ENCODE results near the gene MXD1. TPM values are rescaled to one million over a fixed set of nuclear protein-coding genes. Genes with fewer than 3 reads are reported as not detected.
"Not testable (repeated sequence)": the region's sequence is repeated elsewhere in the genome, so short reads cannot be mapped to it uniquely, and the experiment has no call there.

MXD1 gene
- total RNA-seq, 1 donor from 2014 or later = 10.9 TPM

DNA sequence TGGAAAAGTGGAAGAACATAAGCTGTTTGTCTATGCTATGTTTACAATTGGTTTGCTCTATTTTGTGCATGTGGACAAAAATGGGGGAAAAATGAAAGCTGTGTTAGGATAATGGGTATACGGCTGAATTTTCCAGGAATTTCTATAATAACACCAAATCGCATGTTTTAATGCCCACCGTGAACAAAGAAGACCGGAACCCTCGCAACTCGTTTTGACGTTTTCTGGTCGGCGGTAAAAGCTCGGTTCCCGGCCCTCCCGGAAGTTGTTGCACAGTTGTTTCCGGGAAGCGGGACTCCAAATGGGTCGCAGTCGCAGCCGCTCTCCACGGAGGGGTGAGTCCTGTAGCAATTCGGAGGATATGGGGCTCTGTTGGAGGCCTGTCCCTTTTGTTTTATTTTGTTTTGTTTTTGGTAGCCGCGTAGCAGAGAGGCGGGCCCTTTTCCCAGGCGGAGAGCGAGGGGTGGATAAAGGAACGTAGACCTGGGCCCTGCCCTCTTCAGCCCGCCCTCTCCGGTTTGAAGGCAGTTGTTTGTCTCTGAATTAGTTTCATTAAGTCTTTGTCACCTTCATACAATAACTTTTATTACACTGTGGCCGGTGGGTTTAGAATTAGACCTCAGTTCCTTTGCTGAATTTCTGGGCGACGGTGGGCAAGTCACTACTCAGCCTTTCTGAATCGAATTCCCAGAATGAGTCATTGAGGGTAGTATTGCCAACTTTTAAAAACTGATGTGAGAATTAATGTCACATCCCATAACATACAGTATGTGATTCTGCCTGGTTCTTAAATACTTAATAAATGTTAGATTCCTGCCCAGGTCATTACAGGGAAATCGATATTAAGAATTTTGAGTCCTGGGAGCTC is 21.0 kb upstream of the MXD1 start, which contains the start of gene SNRNP27:
Gene SNRNP27, plus strand, starts transcription at position 273 of the 868 bp plus-strand sequence. Its CDS starts 29 bp downstream, at position 302.
- ATAC-seq (ENCODE audit: low read depth) (peak; percentile 88), DNase-seq (peak; percentile 69)
- no peaks in the 10 kb centered on the region for H3K9me3 Mint-ChIP-seq
- no peak for TF ChIP-seq CTCF (IDR thresholded peaks at IDR 0.05)
- no peaks in the 10 kb centered on the region for H3K27me3 Mint-ChIP-seq
- H3K36me3 Mint-ChIP-seq (ENCODE audit: low read depth) = peaks cover 47% of the 10 kb centered on the region
- intact Hi-C loops (cut with micrococcal nuclease) = loop anchor here (1.0 to 5.0 kb wide), 8 partner anchors 8 to 1083 kb away; partner anchors contain the start of genes AAK1, ANKRD53, FAM136A and GFPT1
- H3K4me1 Mint-ChIP-seq = peaks cover 43% of the 10 kb centered on the region
- H3K27ac Mint-ChIP-seq = peak within 1 kb of the TSS; percentile 98
- ChIA-PET POLR2A (interaction anchor here (0.5 to 3.4 kb wide), 14 partner anchors 8 to 457 kb away, joined by 3 to 30 read pairs (median 4); partner anchors contain the start of genes C2orf42, MXD1, NFU1 and PCYOX1), CTCF (interaction anchor here (0.9 to 1.0 kb wide), 3 partner anchors 18 to 169 kb away, joined by 3 read pairs; partner anchors contain the start of gene MXD1)
- H3K4me3 Mint-ChIP-seq = peak within 1 kb of the TSS; percentile 100

DNA sequence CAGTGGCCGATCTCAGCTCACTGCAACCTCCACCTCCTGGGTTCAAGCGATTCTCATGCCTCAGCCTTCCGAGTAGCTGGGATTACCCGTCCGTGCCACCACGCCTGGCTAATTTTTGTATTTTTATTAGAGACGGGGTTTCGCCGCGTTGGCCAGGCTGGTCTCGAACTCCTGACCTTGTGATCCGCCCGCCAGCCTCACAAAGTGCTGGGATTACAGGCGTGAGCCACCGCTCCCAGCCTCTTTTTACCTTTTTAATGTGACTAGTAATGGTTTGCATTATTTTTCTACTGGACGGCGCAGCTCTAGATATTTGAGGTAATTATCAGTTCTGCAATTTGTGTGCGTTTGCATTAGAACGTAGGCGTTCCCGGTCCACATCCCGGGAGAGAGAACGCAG is 20.2 kb upstream of the MXD1 start:
- not testable (repeated sequence) for ATAC-seq (ENCODE audit: low read depth); H3K27me3 Mint-ChIP-seq; DNase-seq; H3K9me3 Mint-ChIP-seq; H3K27ac Mint-ChIP-seq
- intact Hi-C loops (cut with micrococcal nuclease) = loop anchor here (1.0 to 5.0 kb wide), 7 partner anchors 20 to 1083 kb away; partner anchors contain the start of genes AAK1, ANKRD53, FAM136A and GFPT1
- Mint-ChIP-seq H3K4me1 (peaks cover 44% of the 10 kb centered on the region), H3K4me3 (peak overlapping the region; percentile 100), H3K36me3 (ENCODE audit: low read depth) (peaks cover 53% of the 10 kb centered on the region)
- ChIA-PET POLR2A (interaction anchor here (2.4 to 3.4 kb wide), 3 partner anchors 20 to 399 kb away, joined by 13 to 30 read pairs (median 14); partner anchors contain the start of genes MXD1 and SNRPG), CTCF (interaction anchor here (1.0 kb wide), 1 partner anchor 170 kb away, joined by 3 read pairs; no protein-coding TSS in a partner anchor)

GRCh38 chr2:69902213-69902922 is 12.5 kb upstream of the MXD1 start:
- peak; percentile 79 for ATAC-seq (ENCODE audit: low read depth)
- TF ChIP-seq CTCF (IDR thresholded peaks at IDR 0.05) = no peak
- DNase-seq = no peak
- H3K9me3 Mint-ChIP-seq = no peaks in the 10 kb centered on the region
- POLR2A ChIA-PET = interaction anchor here (1.2 to 1.5 kb wide), 2 partner anchors 9 to 12 kb away, joined by 3 read pairs; partner anchors contain the start of genes MXD1 and SNRNP27
- H3K4me3 Mint-ChIP-seq = peak overlapping the region; percentile 76
- H3K36me3 Mint-ChIP-seq (ENCODE audit: low read depth) = peaks cover 70% of the 10 kb centered on the region
- H3K4me1 Mint-ChIP-seq = peaks cover 41% of the 10 kb centered on the region
- no peaks in the 10 kb centered on the region for H3K27me3 Mint-ChIP-seq
- intact Hi-C loops (cut with micrococcal nuclease) = loop anchor here (1.0 to 5.0 kb wide), 3 partner anchors 9 to 40 kb away; partner anchors contain the start of gene SNRNP27
- peak overlapping the region; percentile 92 for H3K27ac Mint-ChIP-seq
- CTCF ChIA-PET = no interaction called here

- DNase-seq = no peak
- Mint-ChIP-seq H3K27ac (no peak overlapping the region), H3K4me1 (peaks cover 13% of the 10 kb centered on the region), H3K9me3 (no peaks in the 10 kb centered on the region), H3K27me3 (no peaks in the 10 kb centered on the region), H3K36me3 (ENCODE audit: low read depth) (peaks cover 59% of the 10 kb centered on the region), H3K4me3 (no peak overlapping the region)
- CTCF ChIA-PET = no interaction called here
- TF ChIP-seq CTCF (IDR thresholded peaks at IDR 0.05) = no peak
- no peak for ATAC-seq (ENCODE audit: low read depth)
- POLR2A ChIA-PET = interaction anchor here (0.6 to 1.2 kb wide), 4 partner anchors 227 to 386 kb away, joined by 3 to 12 read pairs (median 5); no protein-coding TSS in a partner anchor
- intact Hi-C loops (cut with micrococcal nuclease) = no loop called here
Observed at GRCh38 chr2:69907216-69907615, 7.7 kb upstream of the MXD1 start.

DNA sequence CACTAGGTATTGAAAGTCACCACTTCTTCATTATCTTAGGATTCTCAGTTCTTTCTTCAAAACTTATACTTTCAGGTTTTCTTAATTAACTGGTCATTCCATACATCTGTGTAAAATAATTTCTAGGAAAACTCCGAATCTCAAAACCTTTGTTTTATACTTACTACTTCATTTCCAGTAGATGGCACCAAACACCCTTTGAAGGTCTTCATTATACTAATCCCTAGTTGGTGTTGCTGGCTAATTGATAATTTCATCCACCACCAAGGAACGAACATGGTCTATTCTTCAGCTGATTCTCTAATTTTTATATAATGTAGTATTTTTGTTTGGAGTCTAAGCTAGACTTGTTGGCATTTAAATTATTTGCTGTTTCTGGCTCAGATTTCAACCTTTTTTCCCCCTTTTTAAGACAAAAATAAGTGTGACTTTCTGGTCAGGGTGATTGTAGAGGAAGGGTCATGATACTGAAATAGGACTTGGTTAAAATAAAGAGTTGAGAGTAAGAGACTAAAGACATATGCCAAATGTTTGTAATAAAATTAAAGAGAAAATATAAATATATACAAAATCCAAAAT is 2.8 kb upstream of the MXD1 start:
- Mint-ChIP-seq H3K27me3 (no peaks in the 10 kb centered on the region), H3K4me1 (peaks cover 27% of the 10 kb centered on the region), H3K36me3 (ENCODE audit: low read depth) (peaks cover 39% of the 10 kb centered on the region), H3K27ac (peak overlapping the region; percentile 59), H3K9me3 (no peaks in the 10 kb centered on the region), H3K4me3 (no peak overlapping the region)
- intact Hi-C loops (cut with micrococcal nuclease) = loop anchor here (1.0 to 10.0 kb wide), 7 partner anchors 190 to 1153 kb away; partner anchors contain the start of genes FAM136A, NAGK, NFU1 and TEX261
- ATAC-seq (ENCODE audit: low read depth) (no peak), DNase-seq (no peak)
- ChIA-PET POLR2A (interaction anchor here (0.6 to 7.5 kb wide), 9 partner anchors 9 to 390 kb away, joined by 3 to 195 read pairs (median 11); partner anchors contain the start of genes C2orf42, PCBP1, SNRNP27 and SNRPG), CTCF (interaction anchor here (0.6 to 5.4 kb wide), 16 partner anchors 18 to 390 kb away, joined by 3 to 76 read pairs (median 6); partner anchors contain the start of genes C2orf42, FAM136A, PCYOX1 and SNRNP27)
- TF ChIP-seq CTCF (IDR thresholded peaks at IDR 0.05) = peak; percentile 23

Measured in activated B cell treated with CpG ODN at 0.5 μM for 24 hours (primary cell).